SK-N-MC (cell line): Measurements from ENCODE around the gene NOTO.
A peak's percentile ranks its signal among the peaks of the same experiment; 100 is the strongest.

Experiments
- EZH2 ChIP-seq: fragments of 200-600 bp; sonication (generic); IDR thresholded peaks from one replicate; pipeline ENCODE4 v1.6.1; 2017; ENCODE audit warnings: antibody characterized with exemption
- FOXP2 ChIP-seq: optimal IDR thresholded peaks from 2 replicates; pipeline ENCODE3; 2011; ENCODE audit warnings: mild to moderate bottlenecking, moderate library complexity; ENCODE audit not compliant: insufficient read depth; ENCODE audit errors: extremely low read length, control extremely low read depth
- POLR2AphosphoS5 ChIP-seq: IDR thresholded peaks from 2 replicates; pipeline ENCODE4 v1.6.1; 2012; ENCODE audit warnings: mild to moderate bottlenecking, low read depth, low read length, borderline replicate concordance

GRCh38 chr2:73238976-73239375, 36.6 kb downstream of the NOTO start:
- TF ChIP-seq EZH2 (no peak), POLR2AphosphoS5 (0 out of 2 replicates have a peak, but pooled peaks have one; percentile 23), FOXP2 (no peak)
